Activated CD8-positive, alpha-beta memory T cell treated with anti-CD3 and anti-CD28 coated beads, Interleukin-2, amount 50 U/mL, for 24 hours (primary cell): Measurements from ENCODE around the gene RPS15A.
"Not testable (repeated sequence)": the region's sequence is repeated elsewhere in the genome, so short reads cannot be mapped to it uniquely, and the experiment has no call there.

ENCODE experiments used
- DNase-seq: peaks from one replicate; pipeline ENCODE4 v3.0.0-alpha.2; 2020; ENCODE audit errors: extremely low read depth

Gene RPS15A

GRCh38 chr16:18756639-18757038 is 33.5 kb downstream of the RPS15A start:
- DNase-seq = not testable (repeated sequence)

DNA sequence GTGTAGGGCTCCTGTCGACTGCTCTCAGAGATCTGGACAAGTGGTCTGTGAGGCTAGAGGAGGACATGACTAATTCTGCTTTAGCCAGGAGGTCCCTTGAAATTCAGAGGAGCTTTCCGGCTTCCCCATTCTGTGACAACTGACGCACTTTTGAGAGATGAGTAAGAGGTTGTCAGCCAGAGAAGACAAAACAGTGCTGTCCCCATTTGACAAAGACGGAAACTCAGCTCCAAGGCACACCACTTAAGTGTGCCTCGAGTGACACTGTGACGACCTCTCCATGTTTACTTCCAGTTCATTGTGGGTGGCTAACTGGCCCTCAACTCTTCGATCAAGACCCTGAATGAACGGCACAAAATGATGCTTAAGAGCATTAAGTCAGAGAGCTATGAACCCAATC is 47.3 kb downstream of the RPS15A start:
- DNase-seq = not testable (repeated sequence)

- not testable (repeated sequence) for DNase-seq
Measured at GRCh38 chr16:18740027-18740426, 50.1 kb downstream of the RPS15A start.

- DNase-seq = not testable (repeated sequence)
Measured at GRCh38 chr16:18738768-18739167, 51.4 kb downstream of the RPS15A start.

DNA sequence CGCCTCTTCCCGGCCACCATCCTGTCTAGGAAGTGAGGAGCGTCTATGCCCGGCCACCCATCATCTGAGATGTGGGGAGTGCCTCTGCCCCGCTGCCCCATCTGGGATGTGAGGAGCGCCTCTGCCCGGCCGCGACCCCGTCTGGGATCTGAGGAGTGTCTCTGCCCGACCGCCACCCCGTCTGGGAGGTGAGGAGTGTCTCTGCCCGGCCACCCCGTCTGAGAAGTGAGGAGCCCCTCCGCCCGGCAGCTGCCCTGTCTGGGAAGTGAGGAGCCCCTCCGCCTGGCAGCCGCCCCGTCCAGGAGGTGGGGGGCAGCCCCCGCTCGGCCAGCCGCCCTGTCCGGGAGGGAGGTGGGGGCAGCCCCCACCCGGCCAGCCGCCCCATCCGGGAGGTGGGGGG is 55.9 kb downstream of the RPS15A start:
- not testable (repeated sequence) for DNase-seq
